K562 (cell line): ENCODE results near the gene SIX3. TPM values are rescaled to one million over a fixed set of nuclear protein-coding genes. Genes with fewer than 3 reads are reported as not detected.

Source experiments
- ATAC-seq: fragments of 200-7000 bp; cut with Tn5 transposase; 3 replicates; pipeline ENCODE4 v1.9.1; 2020; ENCODE audit warnings: moderate library complexity
- BruUV-seq: library from RNA; stranded (reverse); fragments of 400-500 nt; replicated peaks from 2 replicates; lab custom pipeline; 2021; lab: Mats Ljungman, UMichigan
- CTCF ChIA-PET: fragments of 300-600 bp; formaldehyde crosslinking; extraction: SDS; loops from one replicate; lab custom pipeline; 2021; ENCODE audit warnings: low intra/inter-chr PET ratio; lab: Yijun Ruan, JAX
- POLR2A ChIA-PET: fragments of 300-600, 350-650 bp; sonication (Branson Sonifier 250); formaldehyde crosslinking; extraction: SDS; loops from one replicate; lab custom pipeline; 2021; ENCODE audit warnings: antibody characterized with exemption, inconsistent platforms; lab: Yijun Ruan, JAX
- DNase-seq, 4 experiments: peaks; one replicate each; pipeline versions ENCODE4 v3.0.0 to v3.0.0-alpha.2; 2011 to 2018; ENCODE audit warnings: low spot score in 3 of 4, mixed read lengths in 3 of 4; ENCODE audit errors: extremely low read depth in 1 of 4
- FAIRE-seq: peaks from 2 replicates; lab custom pipeline; 2011; peaks lifted over from hg19 to GRCh38; lab: Jason Lieb, UNC
- H2AFZ ChIP-seq: 2 replicates; pipeline ENCODE4 v1.6.0; 2011; ENCODE audit warnings: low read depth, low read length, control low read depth, inconsistent platforms
- H3K27ac ChIP-seq: fragments of 200-600 bp; 3 replicates; pipeline ENCODE4 v1.8.0; 2011; ENCODE audit warnings: low read depth, mild to moderate bottlenecking, control low read depth, inconsistent platforms, low read length, moderate library complexity, mixed read lengths; ENCODE audit errors: extremely low read depth
- H3K27me3 ChIP-seq, 2 experiments: fragments of 300-600 bp in 1 of 2; 2 replicates in 1 of 2; 3 replicates in 1 of 2; pipeline versions ENCODE4 v1.6.0 to v1.8.0; 2011; ENCODE audit warnings: inconsistent platforms in 2 of 2, low read length in 2 of 2, mild to moderate bottlenecking in 1 of 2, mixed read lengths in 1 of 2, moderate library complexity in 1 of 2; ENCODE audit not compliant: control insufficient read depth in 2 of 2, insufficient read depth in 2 of 2
- H3K36me3 ChIP-seq: fragments of 300-600 bp; 3 replicates; pipeline ENCODE4 v1.8.0; 2011; ENCODE audit warnings: mild to moderate bottlenecking, low read length, inconsistent platforms; ENCODE audit not compliant: control insufficient read depth, insufficient read depth
- H3K4me1 ChIP-seq, 2 experiments: fragments of 200-600 bp in 1 of 2; replicated peaks in 1 of 2; 2 replicates in 1 of 2; 3 replicates in 1 of 2; pipeline versions ENCODE4 v1.5.1 to v1.8.0; 2011; ENCODE audit warnings: inconsistent platforms in 2 of 2, low read length in 2 of 2, mild to moderate bottlenecking in 1 of 2, mixed read lengths in 1 of 2, moderate library complexity in 1 of 2; ENCODE audit not compliant: control insufficient read depth in 2 of 2, insufficient read depth in 2 of 2
- H3K4me2 ChIP-seq: 2 replicates; pipeline ENCODE4 v1.6.1; 2011; ENCODE audit warnings: low read length, control low read depth, inconsistent platforms, mixed read lengths; ENCODE audit not compliant: insufficient read depth
- H3K4me3 ChIP-seq: fragments of 200-600 bp; sonication (generic), shearing (Covaris generic); 2 replicates; pipeline ENCODE4 v1.5.1; 2016; ENCODE audit warnings: control low read depth, inconsistent platforms
- H3K79me2 ChIP-seq: fragments of 200-600 bp; 3 replicates; pipeline ENCODE4 v1.8.0; 2011; ENCODE audit warnings: low read length, inconsistent platforms; ENCODE audit not compliant: control insufficient read depth, insufficient read depth
- H3K9ac ChIP-seq, 2 experiments: 2 replicates each; pipeline versions ENCODE4 v1.6.0 to v1.6.1; 2011; ENCODE audit warnings: low read depth in 2 of 2, low read length in 2 of 2, control low read depth in 1 of 2, inconsistent platforms in 1 of 2, mild to moderate bottlenecking in 1 of 2, mixed read lengths in 1 of 2; ENCODE audit not compliant: insufficient read depth in 1 of 2
- H3K9me1 ChIP-seq: one replicate; pipeline ENCODE4 v1.6.0; 2011; ENCODE audit warnings: inconsistent platforms, mild to moderate bottlenecking, low read length, moderate library complexity; ENCODE audit not compliant: control insufficient read depth, insufficient read depth
- H3K9me3 ChIP-seq: replicated peaks from 2 replicates; pipeline ENCODE4 v1.5.1; 2011; ENCODE audit warnings: low read depth, low read length, inconsistent platforms; ENCODE audit not compliant: control insufficient read depth, insufficient read depth
- H4K20me1 ChIP-seq: replicated peaks from 2 replicates; pipeline ENCODE4 v1.6.1; 2011; ENCODE audit warnings: low read length, inconsistent platforms, mixed read lengths; ENCODE audit not compliant: control insufficient read depth, insufficient read depth
- ARID2 ChIP-seq: fragments of 450-650 bp; IDR thresholded peaks from 2 replicates; pipeline ENCODE4 v1.6.1; 2017; ENCODE audit warnings: antibody characterized with exemption, mild to moderate bottlenecking
- HNRNPLL ChIP-seq: fragments of 200-400 bp; formaldehyde crosslinking; IDR thresholded peaks from 2 replicates; pipeline ENCODE4 v1.6.1; 2017; ENCODE audit warnings: low read length, low read depth, mild to moderate bottlenecking; ENCODE audit not compliant: poor library complexity, severe bottlenecking
- PHF8 ChIP-seq: fragments of 200-600 bp; sonication (generic); IDR thresholded peaks from 2 replicates; pipeline ENCODE4 v1.6.1; 2012; ENCODE audit warnings: mixed run types, mild to moderate bottlenecking, inconsistent platforms, low read length, moderate library complexity, borderline replicate concordance
- RCOR1 ChIP-seq, 2 experiments: IDR thresholded peaks; 2 replicates each; pipeline ENCODE4 v1.6.1; 2012; ENCODE audit warnings: low read depth in 2 of 2, low read length in 2 of 2, borderline replicate concordance in 1 of 2, improper control_type of control experiment in 1 of 2
- REST ChIP-seq, 2 experiments: fragments of 450-650 bp; formaldehyde crosslinking in 1 of 2; IDR thresholded peaks; 2 replicates each; pipeline versions ENCODE4 v1.4.0 to v1.6.1; 2014 to 2020; ENCODE audit warnings: mild to moderate bottlenecking in 2 of 2, borderline replicate concordance in 1 of 2, low read depth in 1 of 2
- ZBTB1 ChIP-seq: sonication (generic); formaldehyde crosslinking; IDR thresholded peaks from 2 replicates; pipeline ENCODE4 v1.8.1; 2023; ENCODE audit warnings: missing genetic modification reagents, low read depth, mild to moderate bottlenecking, borderline replicate concordance
- WGBS: fragments of 100-300 bp; shearing (Covaris generic); methylation state at CpG from one replicate; pipeline ENCODE4 v1.1.6; 2016; ENCODE audit warnings: low coverage, mixed read lengths; ENCODE audit not compliant: insufficient coverage; ENCODE audit errors: missing lambda C conversion rate; 5-methylcytosine and 5-hydroxymethylcytosine counted together
- in situ Hi-C: fragments of 300-500 bp; cut with MboI; formaldehyde crosslinking; loops from 4 replicates; pipeline ENCODE4 v1.15.0; 2018; ENCODE audit warnings: inconsistent platforms, mixed read lengths
- intact Hi-C: fragments of 100-400 bp; cut with micrococcal nuclease; formaldehyde crosslinking; loops from 2 replicates; pipeline ENCODE4 v1.14.2; 2022
- polyA plus RNA-seq, 8 experiments: library from polyadenylated mRNA; depleted of rRNA in 4 of 8; stranded (reverse) in 5 of 8; unstranded in 3 of 8; fragments of >200 nt; fragmentation: Nextera tagmentation in 2 of 8; fragmentation: Illumina TruSeq in 1 of 8; extraction: Ambion mirVana in 2 of 8; extraction: Trizol in 1 of 8; gene quantifications; 2 replicates each; pipeline versions ENCODE4 v1.2.1 to v1.2.3, GENCODE V29; 2011 to 2014; ENCODE audit warnings: inconsistent platforms in 1 of 8, missing spikeins in 1 of 8
- total RNA-seq, 7 experiments: library from RNA; depleted of rRNA in 6 of 7; stranded (reverse); fragments of >200 nt in 6 of 7; fragmentation: Illumina TruSeq in 2 of 7; extraction: Trizol in 2 of 7; gene quantifications; 2 replicates each; pipeline versions ENCODE4 v1.2.1 to v1.2.3, GENCODE V29; 2011 to 2021; ENCODE audit warnings: low replicate concordance in 1 of 7
- TF ChIP-seq, protein P1 (sequence below): sonication (generic); formaldehyde crosslinking; IDR thresholded peaks from 2 replicates; pipeline ENCODE4 v1.8.0; 2022; ENCODE audit warnings: missing genetic modification reagents, mild to moderate bottlenecking, moderate library complexity, borderline replicate concordance

SIX3 gene
- total and polyA plus RNA-seq, 9 of the 15 experiments (the other 6 are each of a cell fraction or from before 2014, with no cell fraction given) = not detected

DNA sequence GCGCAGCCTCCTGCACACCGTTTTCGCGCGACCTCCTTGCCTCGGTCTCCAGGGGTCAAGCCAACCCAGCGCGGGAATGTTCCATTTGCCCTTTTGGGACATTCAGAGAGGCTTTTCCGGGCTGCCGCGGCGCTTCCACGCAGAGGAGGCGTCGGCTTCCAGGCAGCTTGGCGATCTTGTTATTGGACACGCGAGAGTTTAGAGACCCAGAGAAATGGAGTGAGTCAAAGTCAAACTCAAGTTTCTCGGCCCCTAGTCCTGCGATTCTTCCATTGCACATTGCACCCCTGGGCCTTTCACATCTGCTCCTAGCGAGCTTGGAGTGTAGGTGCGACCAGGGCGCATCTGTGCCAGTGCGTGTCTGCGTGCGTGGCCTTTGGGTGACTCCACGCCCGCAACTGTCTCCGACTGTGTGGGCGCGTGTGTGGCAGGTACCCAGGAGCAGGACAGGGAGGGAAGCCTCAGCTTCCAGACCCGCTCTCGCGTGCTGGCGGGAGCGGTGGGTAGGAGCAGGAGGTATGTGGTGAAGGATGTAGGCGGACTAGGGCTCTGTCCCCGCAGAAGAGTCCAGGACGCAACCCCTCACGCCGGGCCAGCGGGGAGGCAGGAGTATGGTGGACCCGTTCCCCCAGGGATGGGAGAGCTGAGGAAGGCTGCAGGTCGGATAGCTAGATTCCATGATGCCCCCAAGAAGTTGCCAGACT lies 13.5 kb downstream of the SIX3 start (continued):
- TF ChIP-seq PHF8 (no peak), ARID2 (no peak), ZBTB1 (CRISPR knock-in tag) (no peak), RCOR1 (IDR thresholded peaks at IDR 0.05; ENCODE audit: borderline replicate concordance in 1 of 2, low read depth in 2 of 2, low read length in 2 of 2) (no peak), HNRNPLL (no peak)

DNA sequence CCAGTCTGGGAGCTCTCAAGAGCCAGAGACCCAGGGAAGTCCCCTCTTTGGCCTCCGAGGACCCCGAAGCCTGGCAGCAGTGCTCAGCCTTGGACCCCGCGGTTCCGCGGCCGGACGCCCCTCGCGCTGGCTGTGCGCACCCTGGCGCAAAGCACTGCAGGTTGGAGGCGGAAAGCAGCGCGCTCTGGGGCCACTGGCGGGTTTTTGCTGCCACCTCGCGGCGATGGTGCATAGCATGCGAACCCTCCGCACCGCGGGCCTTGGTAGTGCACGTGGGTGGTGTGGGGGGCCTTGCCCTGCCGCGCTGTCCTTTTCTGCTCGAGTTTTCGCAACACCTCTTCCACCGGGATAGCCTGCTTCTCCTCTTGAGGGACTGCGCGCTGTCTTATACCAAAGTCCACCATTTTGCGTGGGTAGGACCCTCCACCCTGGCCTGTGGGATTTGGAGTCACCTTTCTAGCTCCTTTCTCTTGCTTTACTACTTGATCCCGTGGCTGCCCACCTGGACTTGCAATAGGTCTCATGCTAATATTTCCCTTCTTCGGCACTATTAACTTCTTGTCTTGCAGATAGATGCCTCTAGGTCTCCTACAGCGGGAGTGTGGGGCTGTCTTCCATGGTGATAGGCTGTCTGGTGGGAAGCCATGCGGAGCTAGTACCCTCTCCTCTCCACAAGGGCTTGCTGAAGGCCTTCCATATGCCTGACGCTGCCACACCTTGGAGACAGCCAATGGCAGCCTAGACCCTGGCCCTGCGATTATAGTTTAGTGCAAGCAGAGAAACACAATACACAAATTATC lies 14.3 kb downstream of the SIX3 start:
- BruUV-seq = no TSS peak
- peaks cover 0 to 26% of the 10 kb centered on the region in 2 experiments; a peak in 3 of 5 replicates for H3K4me1 ChIP-seq
- H3K9ac ChIP-seq = no peak overlapping the region
- H3K4me3 ChIP-seq = no peak overlapping the region
- ATAC-seq = peak; percentile 93
- intact Hi-C loops (loop anchor here (1.0 to 5.0 kb wide), 5 partner anchors 476 to 1078 kb away; no protein-coding TSS in a partner anchor), in situ Hi-C loops (no loop called here)
- DNase-seq = peak; percentile 75 to 78 (median 78)
- WGBS = 2% methylated on average over 38 of the region's 38 CpGs
- H4K20me1 ChIP-seq = peaks cover 11% of the 10 kb centered on the region
- POLR2A ChIA-PET = no interaction called here
- CTCF ChIA-PET = interaction anchor here (0.5 to 2.4 kb wide), 6 partner anchors 395 to 912 kb away, joined by 3 to 24 read pairs (median 3); no protein-coding TSS in a partner anchor
- H3K4me2 ChIP-seq = peak overlapping the region; percentile 54
- FAIRE-seq = peak; percentile 65
- H3K9me3 ChIP-seq = no peaks in the 10 kb centered on the region
- no peak overlapping the region for H3K27ac ChIP-seq
- peaks cover 19 to 66% of the 10 kb centered on the region in 2 experiments; a peak in 4 of 5 replicates for H3K27me3 ChIP-seq
- peak overlapping the region; percentile 73 for H2AFZ ChIP-seq
- no peaks in the 10 kb centered on the region for H3K36me3 ChIP-seq
- H3K79me2 ChIP-seq = no peaks in the 10 kb centered on the region
- no peaks in the 10 kb centered on the region for H3K9me1 ChIP-seq
- TF ChIP-seq REST (IDR thresholded peaks at IDR 0.05; ENCODE audit: borderline replicate concordance) (peak; percentile 73), REST (CRISPR knock-in tag; IDR thresholded peaks at IDR 0.05; ENCODE audit: low read depth) (no peak)
- TF ChIP-seq, protein P1, sequence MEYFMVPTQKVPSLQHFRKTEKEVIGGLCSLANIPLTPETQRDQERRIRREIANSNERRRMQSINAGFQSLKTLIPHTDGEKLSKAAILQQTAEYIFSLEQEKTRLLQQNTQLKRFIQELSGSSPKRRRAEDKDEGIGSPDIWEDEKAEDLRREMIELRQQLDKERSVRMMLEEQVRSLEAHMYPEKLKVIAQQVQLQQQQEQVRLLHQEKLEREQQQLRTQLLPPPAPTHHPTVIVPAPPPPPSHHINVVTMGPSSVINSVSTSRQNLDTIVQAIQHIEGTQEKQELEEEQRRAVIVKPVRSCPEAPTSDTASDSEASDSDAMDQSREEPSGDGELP (CRISPR knock-in tag) = peak; percentile 44; the same call in 1 of the 2 replicates
